T-helper 17 cell (primary cell): ENCODE measurements around the gene OR52K1. TPM values are rescaled to one million over a fixed set of nuclear protein-coding genes. Genes with fewer than 3 reads are reported as not detected.
"Not testable (repeated sequence)": the region's sequence is repeated elsewhere in the genome, so short reads cannot be mapped to it uniquely, and the experiment has no call there.

Experiments used
- ATAC-seq: fragments of 150-1000 bp; cut with Tn5 transposase; 2 replicates; pipeline ENCODE4 v1.10.0; 2021; ENCODE audit warnings: mild to moderate bottlenecking, moderate library complexity
- DNase-seq, 3 donors: peaks; one replicate each; pipeline versions ENCODE4 v3.0.0 to v3.0.0-alpha.2; 2020 to 2021
- H3K9me3 ChIP-seq: one replicate; pipeline ENCODE4 v1.7.0; 2013; ENCODE audit warnings: low read length, mild to moderate bottlenecking; ENCODE audit not compliant: control insufficient read depth, poor library complexity, severe bottlenecking
- H3K27ac Mint-ChIP-seq: one replicate; pipeline ENCODE4 v1.8.0; 2022; ENCODE audit warnings: mild to moderate bottlenecking, moderate library complexity, mixed read lengths
- H3K27me3 Mint-ChIP-seq: one replicate; pipeline ENCODE4 v1.8.0; 2022; ENCODE audit warnings: mixed read lengths
- H3K36me3 Mint-ChIP-seq: one replicate; pipeline ENCODE4 v1.8.0; 2022; ENCODE audit warnings: low read depth, mixed read lengths
- H3K4me1 Mint-ChIP-seq: one replicate; pipeline ENCODE4 v1.8.0; 2022; ENCODE audit warnings: mild to moderate bottlenecking, mixed read lengths
- H3K4me3 Mint-ChIP-seq: one replicate; pipeline ENCODE4 v1.8.0; 2022; ENCODE audit warnings: mild to moderate bottlenecking, moderate library complexity, mixed read lengths
- total RNA-seq, 4 donors: library from RNA in 2 of 4; stranded (reverse) in 2 of 4; gene quantifications; one replicate each; pipeline ENCODE4 v1.2.3 and lab custom pipeline; 2022 to 2026

Gene OR52K1
- total RNA-seq, 2 donors from 2014 or later: not detected

- Mint-ChIP-seq H3K27ac (no peak overlapping the region), H3K4me1 (peaks cover 5% of the 10 kb centered on the region), H3K4me3 (no peak overlapping the region), H3K27me3 (peaks cover 35% of the 10 kb centered on the region), H3K36me3 (no peaks in the 10 kb centered on the region)
- DNase-seq (no peak), ATAC-seq (no peak)
- H3K9me3 ChIP-seq: no peaks in the 10 kb centered on the region
These were observed 14.3 kb downstream of the OR52K1 start for GRCh38 chr11:4496557-4497248.

- ATAC-seq (no peak), DNase-seq (no peak)
- H3K36me3 Mint-ChIP-seq: no peaks in the 10 kb centered on the region
- H3K4me1 Mint-ChIP-seq: peaks cover 2% of the 10 kb centered on the region
- no peaks in the 10 kb centered on the region for H3K9me3 ChIP-seq
- H3K27me3 Mint-ChIP-seq: peaks cover 53% of the 10 kb centered on the region
- no peak overlapping the region for H3K4me3 Mint-ChIP-seq
- no peak overlapping the region for H3K27ac Mint-ChIP-seq
These were observed 26.4 kb downstream of the OR52K1 start for GRCh38 chr11:4508886-4509285.

DNA sequence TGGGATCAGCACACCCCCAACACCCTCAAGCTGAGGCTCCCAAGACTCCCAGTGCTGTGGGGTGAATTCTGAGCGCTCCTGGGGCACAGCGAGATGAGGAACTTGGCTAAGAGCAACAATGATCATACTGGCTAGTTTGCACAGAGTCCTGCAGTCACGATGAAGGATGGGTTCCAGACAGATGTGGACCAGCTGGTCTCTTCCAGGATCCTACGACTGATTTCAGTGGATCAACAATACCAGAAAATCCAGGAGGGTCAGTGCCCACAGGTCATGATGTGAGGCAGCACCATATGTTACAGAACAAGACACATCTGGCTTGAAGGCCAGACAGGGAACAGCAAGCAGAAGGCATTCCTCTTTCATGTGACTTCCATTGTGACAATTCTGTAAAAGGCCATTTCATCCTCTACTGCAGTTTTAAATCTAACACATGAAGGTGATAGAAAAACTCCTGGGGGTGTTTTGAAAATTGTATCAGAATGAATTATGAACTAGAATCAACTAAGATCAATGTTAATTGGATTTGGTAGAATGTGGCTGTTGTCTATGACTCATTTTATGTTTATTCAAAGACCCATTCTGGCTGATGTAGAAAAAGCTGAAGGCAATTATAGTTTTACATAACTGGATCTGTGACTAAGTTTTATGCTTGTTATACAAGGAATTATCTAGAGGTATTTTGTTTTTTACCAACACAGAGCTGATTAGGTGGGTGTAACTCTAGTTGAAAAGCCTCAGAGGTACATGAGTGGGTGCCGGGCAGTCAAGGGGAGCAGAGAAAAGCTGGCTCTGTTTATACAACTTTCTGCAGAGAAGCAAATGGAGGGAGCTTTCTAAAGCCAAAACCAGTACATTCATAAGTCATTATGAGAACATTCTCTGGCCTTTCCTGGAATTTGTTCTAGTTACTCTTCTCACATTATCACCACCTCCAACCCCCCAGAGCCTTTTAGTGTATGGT, 29.1 kb downstream of the OR52K1 start:
- no peaks in the 10 kb centered on the region for H3K9me3 ChIP-seq
- peaks cover 2% of the 10 kb centered on the region for H3K4me1 Mint-ChIP-seq
- no peak for ATAC-seq
- H3K36me3 Mint-ChIP-seq: peaks cover 2% of the 10 kb centered on the region
- H3K27me3 Mint-ChIP-seq: peaks cover 45% of the 10 kb centered on the region
- no peak for DNase-seq
- no peak overlapping the region for H3K27ac Mint-ChIP-seq
- no peak overlapping the region for H3K4me3 Mint-ChIP-seq

- no peak for DNase-seq
- H3K27ac Mint-ChIP-seq: no peak overlapping the region
- H3K36me3 Mint-ChIP-seq: peaks cover 2% of the 10 kb centered on the region
- no peak for ATAC-seq
- no peaks in the 10 kb centered on the region for H3K9me3 ChIP-seq
- no peak overlapping the region for H3K4me3 Mint-ChIP-seq
- H3K4me1 Mint-ChIP-seq: no peaks in the 10 kb centered on the region
- peaks cover 34% of the 10 kb centered on the region for H3K27me3 Mint-ChIP-seq
These were observed 31.8 kb downstream of the OR52K1 start for GRCh38 chr11:4514196-4514595.

DNA sequence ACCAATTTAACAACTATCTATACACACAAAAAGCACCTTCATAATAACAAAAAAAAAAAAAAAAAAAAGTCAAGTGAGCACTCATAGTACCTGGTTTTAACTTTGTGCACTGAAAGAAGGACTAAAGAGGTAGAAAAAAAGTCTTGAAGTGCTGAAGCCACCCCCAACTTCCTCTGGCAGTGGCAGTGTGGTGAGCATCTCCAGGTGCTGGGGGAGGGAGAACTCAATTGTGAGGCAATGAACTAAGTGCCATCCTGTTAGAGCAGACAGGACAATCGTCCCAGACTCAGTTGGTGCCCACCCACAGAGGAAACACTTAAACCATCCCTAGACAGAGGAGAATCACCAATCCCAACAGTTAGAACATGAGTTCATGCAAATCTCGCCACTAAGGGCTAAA, 39.9 kb downstream of the OR52K1 start:
- H3K27ac Mint-ChIP-seq: no peak overlapping the region
- no peaks in the 10 kb centered on the region for H3K4me1 Mint-ChIP-seq
- no peaks in the 10 kb centered on the region for H3K36me3 Mint-ChIP-seq
- DNase-seq (no peak), ATAC-seq (no peak)
- no peak overlapping the region for H3K4me3 Mint-ChIP-seq
- H3K9me3 ChIP-seq: no peaks in the 10 kb centered on the region
- peaks cover 64% of the 10 kb centered on the region for H3K27me3 Mint-ChIP-seq

- Mint-ChIP-seq H3K4me1 (no peaks in the 10 kb centered on the region), H3K4me3 (no peak overlapping the region), H3K27ac (no peak overlapping the region), H3K27me3 (peaks cover 67% of the 10 kb centered on the region), H3K36me3 (no peaks in the 10 kb centered on the region)
- ATAC-seq: no peak
- H3K9me3 ChIP-seq: no peaks in the 10 kb centered on the region
- DNase-seq: no peak
These were observed 40.3 kb downstream of the OR52K1 start for GRCh38 chr11:4522752-4523151.

GRCh38 chr11:4523666-4524065, 41.2 kb downstream of the OR52K1 start:
- Mint-ChIP-seq H3K4me3 (no peak overlapping the region), H3K4me1 (no peaks in the 10 kb centered on the region), H3K27me3 (peaks cover 75% of the 10 kb centered on the region), H3K36me3 (no peaks in the 10 kb centered on the region), H3K27ac (no peak overlapping the region)
- no peak for ATAC-seq
- DNase-seq: no peak
- no peaks in the 10 kb centered on the region for H3K9me3 ChIP-seq

- H3K27me3 Mint-ChIP-seq: peaks cover 66% of the 10 kb centered on the region
These were observed 45.5 kb downstream of the OR52K1 start for GRCh38 chr11:4527926-4528325.

DNA sequence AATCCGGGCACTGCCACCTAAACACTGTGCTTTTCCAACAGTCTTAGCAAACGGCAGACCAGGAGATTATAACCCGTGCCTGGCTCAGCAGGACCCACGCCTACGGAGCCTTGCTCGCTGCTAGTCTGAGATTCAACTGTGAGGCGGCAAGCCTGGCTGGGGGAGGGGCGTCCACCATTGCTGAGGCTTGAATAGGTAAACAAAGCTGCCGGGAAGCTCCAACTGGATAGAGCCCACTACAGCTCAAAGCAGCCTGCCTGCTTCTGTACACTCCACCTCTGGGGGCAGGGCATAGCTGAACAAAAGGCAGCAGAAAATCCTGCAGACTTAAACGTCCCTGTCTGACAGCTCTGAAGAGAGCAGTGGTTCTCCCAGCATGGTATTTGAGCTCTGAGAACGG, 49.2 kb downstream of the OR52K1 start:
- peaks cover 41% of the 10 kb centered on the region for H3K27me3 Mint-ChIP-seq
- H3K36me3 Mint-ChIP-seq, ATAC-seq, H3K9me3 ChIP-seq, H3K27ac Mint-ChIP-seq, H3K4me1 Mint-ChIP-seq, H3K4me3 Mint-ChIP-seq, DNase-seq: not testable (repeated sequence)

More at GRCh38 chr11:4527926-4528325, 45.5 kb downstream of the OR52K1 start:
- Mint-ChIP-seq H3K4me1 (no peaks in the 10 kb centered on the region), H3K4me3 (no peak overlapping the region), H3K27ac (no peak overlapping the region), H3K36me3 (peaks cover 3% of the 10 kb centered on the region)
- ATAC-seq (no peak), DNase-seq (no peak)
- no peaks in the 10 kb centered on the region for H3K9me3 ChIP-seq

DNA sequence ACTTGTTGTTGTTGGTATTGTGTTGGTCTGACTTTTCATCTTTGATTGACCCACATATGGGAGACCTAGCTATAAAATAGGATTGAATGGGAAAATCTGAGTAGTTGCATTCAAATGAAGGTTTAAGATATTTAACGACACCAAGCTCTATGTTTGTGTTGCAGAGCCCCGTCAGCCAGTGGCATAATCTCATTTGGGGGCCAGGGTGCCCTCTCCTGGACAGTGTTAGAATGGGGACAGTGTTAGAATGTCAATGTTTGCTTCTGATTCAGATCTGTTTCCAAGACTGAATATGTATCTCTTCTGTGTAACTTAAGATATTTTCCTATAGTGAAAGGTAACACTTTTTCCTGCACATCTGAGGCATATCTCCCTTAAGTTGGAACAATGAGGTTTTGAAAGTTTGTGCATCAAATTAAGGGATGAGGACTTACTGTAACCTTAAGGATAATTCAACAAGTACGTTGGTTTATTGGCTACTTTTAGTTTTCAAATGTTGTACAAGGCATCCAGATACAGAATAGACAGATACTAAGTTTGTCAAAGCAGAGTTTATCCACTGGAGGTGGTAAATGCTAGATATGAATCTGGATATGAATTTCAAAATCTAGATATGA, 57.3 kb downstream of the OR52K1 start:
- H3K4me3 Mint-ChIP-seq: no peak overlapping the region
- no peaks in the 10 kb centered on the region for H3K4me1 Mint-ChIP-seq
- H3K9me3 ChIP-seq: no peaks in the 10 kb centered on the region
- peaks cover 20% of the 10 kb centered on the region for H3K27me3 Mint-ChIP-seq
- no peak overlapping the region for H3K27ac Mint-ChIP-seq
- DNase-seq: peak; percentile 12 to 35 (median 14)
- ATAC-seq: peak; percentile 63
- H3K36me3 Mint-ChIP-seq: no peaks in the 10 kb centered on the region

GRCh38 chr11:4541071-4541470, 58.6 kb downstream of the OR52K1 start:
- no peak for DNase-seq

More at GRCh38 chr11:4541071-4541470, 58.6 kb downstream of the OR52K1 start:
- ATAC-seq: no peak
- peaks cover 29% of the 10 kb centered on the region for H3K27me3 Mint-ChIP-seq
- no peaks in the 10 kb centered on the region for H3K4me1 Mint-ChIP-seq
- no peaks in the 10 kb centered on the region for H3K36me3 Mint-ChIP-seq
- no peaks in the 10 kb centered on the region for H3K9me3 ChIP-seq
- H3K4me3 Mint-ChIP-seq: no peak overlapping the region
- H3K27ac Mint-ChIP-seq: no peak overlapping the region
